K562 (cell line): ENCODE data around the gene AHI1. TPM values are rescaled to one million over a fixed set of nuclear protein-coding genes. Genes with fewer than 3 reads are reported as not detected.

Experiments
- ATAC-seq: fragments of 200-7000 bp; cut with Tn5 transposase; 3 replicates; pipeline ENCODE4 v1.9.1; 2020; ENCODE audit warnings: moderate library complexity
- BruUV-seq: library from RNA; stranded (reverse); fragments of 400-500 nt; replicated peaks from 2 replicates; lab custom pipeline; 2021; lab: Mats Ljungman, UMichigan
- CTCF ChIA-PET: fragments of 300-600 bp; formaldehyde crosslinking; extraction: SDS; loops from one replicate; lab custom pipeline; 2021; ENCODE audit warnings: low intra/inter-chr PET ratio; lab: Yijun Ruan, JAX
- POLR2A ChIA-PET: fragments of 300-600, 350-650 bp; sonication (Branson Sonifier 250); formaldehyde crosslinking; extraction: SDS; loops from one replicate; lab custom pipeline; 2021; ENCODE audit warnings: antibody characterized with exemption, inconsistent platforms; lab: Yijun Ruan, JAX
- DNase-seq, 4 experiments: peaks; one replicate each; pipeline versions ENCODE4 v3.0.0 to v3.0.0-alpha.2; 2011 to 2018; ENCODE audit warnings: low spot score in 3 of 4, mixed read lengths in 3 of 4; ENCODE audit errors: extremely low read depth in 1 of 4
- FAIRE-seq: peaks from 2 replicates; lab custom pipeline; 2011; peaks lifted over from hg19 to GRCh38; lab: Jason Lieb, UNC
- H2AFZ ChIP-seq: 2 replicates; pipeline ENCODE4 v1.6.0; 2011; ENCODE audit warnings: low read depth, low read length, control low read depth, inconsistent platforms
- H3K27ac ChIP-seq: fragments of 200-600 bp; 3 replicates; pipeline ENCODE4 v1.8.0; 2011; ENCODE audit warnings: low read depth, mild to moderate bottlenecking, control low read depth, inconsistent platforms, low read length, moderate library complexity, mixed read lengths; ENCODE audit errors: extremely low read depth
- H3K27me3 ChIP-seq, 2 experiments: fragments of 300-600 bp in 1 of 2; 2 replicates in 1 of 2; 3 replicates in 1 of 2; pipeline versions ENCODE4 v1.6.0 to v1.8.0; 2011; ENCODE audit warnings: inconsistent platforms in 2 of 2, low read length in 2 of 2, mild to moderate bottlenecking in 1 of 2, mixed read lengths in 1 of 2, moderate library complexity in 1 of 2; ENCODE audit not compliant: control insufficient read depth in 2 of 2, insufficient read depth in 2 of 2
- H3K36me3 ChIP-seq: fragments of 300-600 bp; 3 replicates; pipeline ENCODE4 v1.8.0; 2011; ENCODE audit warnings: mild to moderate bottlenecking, low read length, inconsistent platforms; ENCODE audit not compliant: control insufficient read depth, insufficient read depth
- H3K4me1 ChIP-seq, 2 experiments: fragments of 200-600 bp in 1 of 2; replicated peaks in 1 of 2; 2 replicates in 1 of 2; 3 replicates in 1 of 2; pipeline versions ENCODE4 v1.5.1 to v1.8.0; 2011; ENCODE audit warnings: inconsistent platforms in 2 of 2, low read length in 2 of 2, mild to moderate bottlenecking in 1 of 2, mixed read lengths in 1 of 2, moderate library complexity in 1 of 2; ENCODE audit not compliant: control insufficient read depth in 2 of 2, insufficient read depth in 2 of 2
- H3K4me2 ChIP-seq: 2 replicates; pipeline ENCODE4 v1.6.1; 2011; ENCODE audit warnings: low read length, control low read depth, inconsistent platforms, mixed read lengths; ENCODE audit not compliant: insufficient read depth
- H3K4me3 ChIP-seq: fragments of 200-600 bp; sonication (generic), shearing (Covaris generic); 2 replicates; pipeline ENCODE4 v1.5.1; 2016; ENCODE audit warnings: control low read depth, inconsistent platforms
- H3K79me2 ChIP-seq: fragments of 200-600 bp; 3 replicates; pipeline ENCODE4 v1.8.0; 2011; ENCODE audit warnings: low read length, inconsistent platforms; ENCODE audit not compliant: control insufficient read depth, insufficient read depth
- H3K9ac ChIP-seq, 2 experiments: 2 replicates each; pipeline versions ENCODE4 v1.6.0 to v1.6.1; 2011; ENCODE audit warnings: low read depth in 2 of 2, low read length in 2 of 2, control low read depth in 1 of 2, inconsistent platforms in 1 of 2, mild to moderate bottlenecking in 1 of 2, mixed read lengths in 1 of 2; ENCODE audit not compliant: insufficient read depth in 1 of 2
- H3K9me1 ChIP-seq: one replicate; pipeline ENCODE4 v1.6.0; 2011; ENCODE audit warnings: inconsistent platforms, mild to moderate bottlenecking, low read length, moderate library complexity; ENCODE audit not compliant: control insufficient read depth, insufficient read depth
- H3K9me3 ChIP-seq: replicated peaks from 2 replicates; pipeline ENCODE4 v1.5.1; 2011; ENCODE audit warnings: low read depth, low read length, inconsistent platforms; ENCODE audit not compliant: control insufficient read depth, insufficient read depth
- H4K20me1 ChIP-seq: replicated peaks from 2 replicates; pipeline ENCODE4 v1.6.1; 2011; ENCODE audit warnings: low read length, inconsistent platforms, mixed read lengths; ENCODE audit not compliant: control insufficient read depth, insufficient read depth
- ARNT ChIP-seq, 2 experiments: fragments of 450-650 bp; IDR thresholded peaks; 2 replicates each; pipeline ENCODE4 v1.6.1; 2016; ENCODE audit warnings: mild to moderate bottlenecking in 1 of 2
- ATF7 ChIP-seq: fragments of 450-650 bp; IDR thresholded peaks from 2 replicates; pipeline ENCODE4 v1.7.1; 2014; ENCODE audit warnings: mild to moderate bottlenecking, moderate library complexity
- FOXJ3 ChIP-seq: sonication (generic); formaldehyde crosslinking; IDR thresholded peaks from 2 replicates; pipeline ENCODE4 v1.4.0; 2020; ENCODE audit warnings: mild to moderate bottlenecking, missing genetic modification reagents
- KDM2B ChIP-seq: fragments of 250-450 bp; sonication (Bioruptor Pico); IDR thresholded peaks from 2 replicates; pipeline ENCODE4 v1.8.0; 2021; ENCODE audit warnings: mild to moderate bottlenecking, moderate library complexity
- KLF6 ChIP-seq: fragments of 250-450 bp; sonication (Bioruptor Pico); IDR thresholded peaks from 2 replicates; pipeline ENCODE4 v1.4.0; 2020; ENCODE audit warnings: mild to moderate bottlenecking, moderate library complexity, borderline replicate concordance
- MXD1 ChIP-seq: fragments of 250-450 bp; sonication (Bioruptor Pico); IDR thresholded peaks from 2 replicates; pipeline ENCODE4 v1.8.0; 2021; ENCODE audit warnings: borderline replicate concordance, mild to moderate bottlenecking, moderate library complexity; ENCODE audit not compliant: poor library complexity, severe bottlenecking
- NR4A1 ChIP-seq, 2 experiments: fragments of 250-450 bp in 1 of 2; fragments of 450-650 bp in 1 of 2; sonication (Bioruptor Pico) in 1 of 2; IDR thresholded peaks; 2 replicates each; pipeline versions ENCODE4 v1.4.0 to v1.6.1; 2016 to 2020; ENCODE audit warnings: mild to moderate bottlenecking in 2 of 2, missing compliant biosample characterization in 1 of 2, missing genetic modification characterization in 1 of 2, moderate library complexity in 1 of 2
- RBM25 ChIP-seq: fragments of 200-400 bp; formaldehyde crosslinking; IDR thresholded peaks from 2 replicates; pipeline ENCODE4 v1.6.1; 2018; ENCODE audit warnings: low read length, low read depth, moderate library complexity; ENCODE audit not compliant: severe bottlenecking
- THAP7 ChIP-seq: fragments of 250-450 bp; sonication (Bioruptor Pico); IDR thresholded peaks from 2 replicates; pipeline ENCODE4 v1.5.0; 2021
- ZBTB1 ChIP-seq: sonication (generic); formaldehyde crosslinking; IDR thresholded peaks from 2 replicates; pipeline ENCODE4 v1.8.1; 2023; ENCODE audit warnings: missing genetic modification reagents, low read depth, mild to moderate bottlenecking, borderline replicate concordance
- ZNF280B ChIP-seq: fragments of 250-450 bp; sonication (Bioruptor Pico); IDR thresholded peaks from 2 replicates; pipeline ENCODE4 v1.5.1; 2021; ENCODE audit warnings: mild to moderate bottlenecking
- ZNF311 ChIP-seq: fragments of 250-450 bp; sonication (Bioruptor Pico); IDR thresholded peaks from 2 replicates; pipeline ENCODE4 v1.4.0; 2020; ENCODE audit warnings: mild to moderate bottlenecking, moderate library complexity
- ZNF41 ChIP-seq: fragments of 250-450 bp; sonication (Bioruptor Pico); conservative IDR thresholded peaks from 2 replicates; pipeline ENCODE4 v1.4.0; 2020; ENCODE audit warnings: mild to moderate bottlenecking
- WGBS: fragments of 100-300 bp; shearing (Covaris generic); methylation state at CpG from one replicate; pipeline ENCODE4 v1.1.6; 2016; ENCODE audit warnings: low coverage, mixed read lengths; ENCODE audit not compliant: insufficient coverage; ENCODE audit errors: missing lambda C conversion rate; 5-methylcytosine and 5-hydroxymethylcytosine counted together
- in situ Hi-C: fragments of 300-500 bp; cut with MboI; formaldehyde crosslinking; loops from 4 replicates; pipeline ENCODE4 v1.15.0; 2018; ENCODE audit warnings: inconsistent platforms, mixed read lengths
- intact Hi-C: fragments of 100-400 bp; cut with micrococcal nuclease; formaldehyde crosslinking; loops from 2 replicates; pipeline ENCODE4 v1.14.2; 2022
- polyA plus RNA-seq, 8 experiments: library from polyadenylated mRNA; depleted of rRNA in 4 of 8; stranded (reverse) in 5 of 8; unstranded in 3 of 8; fragments of >200 nt; fragmentation: Nextera tagmentation in 2 of 8; fragmentation: Illumina TruSeq in 1 of 8; extraction: Ambion mirVana in 2 of 8; extraction: Trizol in 1 of 8; gene quantifications; 2 replicates each; pipeline versions ENCODE4 v1.2.1 to v1.2.3, GENCODE V29; 2011 to 2014; ENCODE audit warnings: inconsistent platforms in 1 of 8, missing spikeins in 1 of 8
- total RNA-seq, 7 experiments: library from RNA; depleted of rRNA in 6 of 7; stranded (reverse); fragments of >200 nt in 6 of 7; fragmentation: Illumina TruSeq in 2 of 7; extraction: Trizol in 2 of 7; gene quantifications; 2 replicates each; pipeline versions ENCODE4 v1.2.1 to v1.2.3, GENCODE V29; 2011 to 2021; ENCODE audit warnings: low replicate concordance in 1 of 7
- TF ChIP-seq, protein P1 (sequence below): fragments of 250-450 bp; sonication (Bioruptor Pico); IDR thresholded peaks from 2 replicates; pipeline ENCODE4 v1.4.0; 2020; ENCODE audit warnings: mild to moderate bottlenecking

AHI1 gene
- total and polyA plus RNA-seq, 9 of the 15 experiments (the other 6 are each of a cell fraction or from before 2014, with no cell fraction given) = 24.7 to 54.9 (median 32.2) TPM

- H3K36me3 ChIP-seq = peaks cover 16% of the 10 kb centered on the region; the same call in 2 of the 3 replicates
- peak overlapping the region; percentile 91 for H3K27ac ChIP-seq
- H3K9me1 ChIP-seq = no peaks in the 10 kb centered on the region
- WGBS = 13% methylated on average over 4 of the region's 4 CpGs
- FAIRE-seq = no peak
- H3K4me1 ChIP-seq = peaks cover 23 to 65% of the 10 kb centered on the region in 2 experiments
- H3K4me3 ChIP-seq = no peak overlapping the region
- in situ Hi-C loops (no loop called here), intact Hi-C loops (loop anchor here (1.0 to 10.0 kb wide), 6 partner anchors 67 to 272 kb away; partner anchors contain the start of gene HBS1L)
- 0 out of 2 replicates have a peak overlapping the region, but pooled peaks have one; percentile 3 for H3K4me2 ChIP-seq
- H3K9ac ChIP-seq = peak overlapping the region in 1 of 2 experiments; percentile 12; a peak in 1 of 4 replicates
- ChIA-PET POLR2A (no interaction called here), CTCF (no interaction called here)
- no TSS peak for BruUV-seq
- no peaks in the 10 kb centered on the region for H4K20me1 ChIP-seq
- no peaks in the 10 kb centered on the region for H3K27me3 ChIP-seq
- H2AFZ ChIP-seq = peak overlapping the region; percentile 2; the same call in 1 of the 2 replicates
- ATAC-seq = no peak
- H3K79me2 ChIP-seq = no peaks in the 10 kb centered on the region; the same call in 2 of the 3 replicates
- no peak for DNase-seq
- H3K9me3 ChIP-seq = peaks cover 4% of the 10 kb centered on the region; the same call in 1 of the 2 replicates
- peak; percentile 94; the same call in 1 of the 2 replicates for TF ChIP-seq KLF6
- no peak for TF ChIP-seq ZBTB1
- no peak for TF ChIP-seq MXD1
- no peak for TF ChIP-seq FOXJ3
- no peak for TF ChIP-seq KDM2B (CRISPR knock-in tag)
- TF ChIP-seq ZNF280B (CRISPR knock-in tag) = 0 out of 2 replicates have a peak, but pooled peaks have one; percentile 43
- TF ChIP-seq, protein P1, sequence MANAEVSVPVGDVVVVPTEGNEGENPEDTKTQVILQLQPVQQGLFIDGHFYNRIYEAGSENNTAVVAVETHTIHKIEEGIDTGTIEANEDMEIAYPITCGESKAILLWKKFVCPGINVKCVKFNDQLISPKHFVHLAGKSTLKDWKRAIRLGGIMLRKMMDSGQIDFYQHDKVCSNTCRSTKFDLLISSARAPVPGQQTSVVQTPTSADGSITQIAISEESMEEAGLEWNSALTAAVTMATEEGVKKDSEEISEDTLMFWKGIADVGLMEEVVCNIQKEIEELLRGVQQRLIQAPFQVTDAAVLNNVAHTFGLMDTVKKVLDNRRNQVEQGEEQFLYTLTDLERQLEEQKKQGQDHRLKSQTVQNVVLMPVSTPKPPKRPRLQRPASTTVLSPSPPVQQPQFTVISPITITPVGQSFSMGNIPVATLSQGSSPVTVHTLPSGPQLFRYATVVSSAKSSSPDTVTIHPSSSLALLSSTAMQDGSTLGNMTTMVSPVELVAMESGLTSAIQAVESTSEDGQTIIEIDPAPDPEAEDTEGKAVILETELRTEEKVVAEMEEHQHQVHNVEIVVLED (CRISPR knock-in tag) = no peak
- TF ChIP-seq ZNF311 (CRISPR knock-in tag) = peak; percentile 61; the same call in 1 of the 2 replicates
- no peak for TF ChIP-seq ZNF41 (CRISPR knock-in tag)
- TF ChIP-seq THAP7 (CRISPR knock-in tag) = no peak
- TF ChIP-seq ARNT (IDR thresholded peaks at IDR 0.05) = no peak
- no peak for TF ChIP-seq ATF7
- TF ChIP-seq NR4A1 (CRISPR knock-in tag; IDR thresholded peaks at IDR 0.05) = no peak
- TF ChIP-seq NR4A1 (tag; IDR thresholded peaks at IDR 0.05) = peak; percentile 45; the same call in 1 of the 2 replicates
- no peak for TF ChIP-seq RBM25
Measured at GRCh38 chr6:135324531-135324930, 173.0 kb downstream of the AHI1 start.
